ENCODE measurements around the gene AGPAT4. TPM values are rescaled to one million over a fixed set of nuclear protein-coding genes. Genes with fewer than 3 reads are reported as not detected.
A peak's percentile ranks its signal among the peaks of the same experiment; 100 is the strongest.

Gene AGPAT4
- total and polyA plus RNA-seq, 2 experiments from 2014 or later: 10.6 to 11.8 TPM

DNA sequence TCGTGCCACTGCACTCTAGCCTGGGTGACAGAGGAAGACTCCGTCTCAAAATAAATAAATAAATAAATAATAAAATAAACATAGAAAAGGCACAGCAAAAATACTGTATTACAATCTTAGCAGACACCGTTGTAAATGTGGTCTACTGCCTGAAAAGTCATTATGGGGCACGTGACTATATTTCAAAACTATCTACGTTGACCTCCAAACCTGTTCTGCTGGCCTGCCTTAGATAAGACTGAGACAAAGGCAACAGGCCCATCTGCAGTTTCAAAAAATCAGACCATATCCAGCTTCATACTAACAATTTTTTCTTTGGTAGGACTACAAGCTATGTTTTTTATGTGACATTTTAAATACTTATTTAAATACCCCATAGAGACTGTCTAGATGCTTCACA, 59.1 kb downstream of the AGPAT4 start:
- Histone ChIP-seq H3K79me2 (peaks cover 10% of the 10 kb centered on the region), H3K27me3 (no peaks in the 10 kb centered on the region), H3K4me3 (no peak overlapping the region), H3K9me3 (ENCODE audit: low read depth) (no peaks in the 10 kb centered on the region), H3K4me1 (ENCODE audit: insufficient read depth) (no peaks in the 10 kb centered on the region), H3K36me3 (replicated peaks; ENCODE audit: insufficient read depth, low read depth) (peaks cover 5% of the 10 kb centered on the region), H4K20me1 (ENCODE audit: insufficient read depth, poor library complexity, severe bottlenecking) (no peaks in the 10 kb centered on the region), H2AFZ (no peak overlapping the region), H3K27ac (peak overlapping the region; percentile 58), H3K9me2 (replicated peaks; ENCODE audit: insufficient read depth) (no peaks in the 10 kb centered on the region), H3K4me2 (no peak overlapping the region)
- DNase-seq (ENCODE audit: low spot score): no peak
- WGBS (ENCODE audit: low lambda C conversion rate, missing lambda C conversion rate): 87% methylated on average over 5 of the region's 5 CpGs
- TF ChIP-seq EZH2phosphoT487 (IDR thresholded peaks at IDR 0.05; ENCODE audit: low read depth, severe bottlenecking, unreplicated experiment): no peak

GRCh38 chr6:161212902-161213301, 61.0 kb downstream of the AGPAT4 start:
- DNase-seq (ENCODE audit: low spot score): no peak
- no peaks in the 10 kb centered on the region for H3K4me1 ChIP-seq (ENCODE audit: insufficient read depth)
- TF ChIP-seq CTCF (IDR thresholded peaks at IDR 0.05; ENCODE audit: poor library complexity) (no peak), EZH2phosphoT487 (IDR thresholded peaks at IDR 0.05; ENCODE audit: low read depth, severe bottlenecking, unreplicated experiment) (no peak), EZH2 (IDR thresholded peaks at IDR 0.05; ENCODE audit: borderline replicate concordance) (no peak)
- H4K20me1 ChIP-seq (ENCODE audit: insufficient read depth, poor library complexity, severe bottlenecking): no peaks in the 10 kb centered on the region
- no peak overlapping the region for H3K27ac ChIP-seq
- peaks cover 10% of the 10 kb centered on the region for H3K79me2 ChIP-seq
- peaks cover 5% of the 10 kb centered on the region for H3K36me3 ChIP-seq (replicated peaks; ENCODE audit: insufficient read depth, low read depth)
- no peak overlapping the region for H3K4me2 ChIP-seq
- no peaks in the 10 kb centered on the region for H3K9me2 ChIP-seq (replicated peaks; ENCODE audit: insufficient read depth)
- WGBS (ENCODE audit: low lambda C conversion rate, missing lambda C conversion rate): 86% methylated on average over 1 of the region's 1 CpG
- no peaks in the 10 kb centered on the region for H3K27me3 ChIP-seq
- no peak overlapping the region for H2AFZ ChIP-seq
- no peak overlapping the region for H3K4me3 ChIP-seq
- H3K9me3 ChIP-seq (ENCODE audit: low read depth): no peaks in the 10 kb centered on the region

DNA sequence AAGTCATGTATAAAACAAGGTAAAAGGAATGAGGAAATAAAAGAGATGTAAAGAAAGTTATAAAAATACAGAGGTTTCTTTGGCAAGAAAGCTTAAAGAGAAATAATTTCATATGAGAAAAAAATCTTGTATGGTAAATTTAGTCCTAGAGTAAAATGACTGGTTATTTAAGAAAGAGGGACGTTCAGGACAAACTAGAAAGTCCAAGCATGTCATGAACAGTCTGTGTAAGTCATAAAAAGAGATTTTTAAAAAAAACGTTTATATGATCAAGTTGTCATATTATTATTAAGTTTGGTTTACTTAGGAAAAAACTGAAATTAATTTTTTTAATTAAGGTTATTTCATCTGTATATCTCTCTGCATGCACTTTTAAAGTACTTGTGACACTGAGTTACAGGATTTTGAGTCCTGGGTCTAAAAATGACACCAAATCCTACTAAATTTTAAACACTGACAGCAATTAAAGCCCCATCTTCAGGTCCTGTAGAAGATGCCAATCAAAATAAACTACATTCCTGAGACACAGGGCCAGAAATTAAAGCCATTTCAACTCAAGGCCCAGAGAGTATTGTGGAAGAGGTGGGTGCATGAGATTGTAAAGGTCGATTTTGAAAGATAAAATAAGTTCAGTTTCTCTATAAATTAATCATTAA, 62.4 kb downstream of the AGPAT4 start:
- no peak overlapping the region for H3K27ac ChIP-seq
- no peak overlapping the region for H2AFZ ChIP-seq
- peaks cover 5% of the 10 kb centered on the region for H3K36me3 ChIP-seq (replicated peaks; ENCODE audit: insufficient read depth, low read depth)
- H3K27me3 ChIP-seq: no peaks in the 10 kb centered on the region
- H3K79me2 ChIP-seq: peaks cover 10% of the 10 kb centered on the region
- H4K20me1 ChIP-seq (ENCODE audit: insufficient read depth, poor library complexity, severe bottlenecking): no peaks in the 10 kb centered on the region
- H3K9me2 ChIP-seq (replicated peaks; ENCODE audit: insufficient read depth): no peaks in the 10 kb centered on the region
- no peak for DNase-seq (ENCODE audit: low spot score)
- no peaks in the 10 kb centered on the region for H3K4me1 ChIP-seq (ENCODE audit: insufficient read depth)
- no peak overlapping the region for H3K4me3 ChIP-seq
- H3K9me3 ChIP-seq (ENCODE audit: low read depth): no peaks in the 10 kb centered on the region
- WGBS (ENCODE audit: low lambda C conversion rate, missing lambda C conversion rate): 87% methylated on average over 3 of the region's 3 CpGs
- H3K4me2 ChIP-seq: no peak overlapping the region
- TF ChIP-seq EZH2 (IDR thresholded peaks at IDR 0.05; ENCODE audit: borderline replicate concordance) (no peak), CTCF (IDR thresholded peaks at IDR 0.05; ENCODE audit: poor library complexity) (no peak), EZH2phosphoT487 (IDR thresholded peaks at IDR 0.05; ENCODE audit: low read depth, severe bottlenecking, unreplicated experiment) (no peak)

DNA sequence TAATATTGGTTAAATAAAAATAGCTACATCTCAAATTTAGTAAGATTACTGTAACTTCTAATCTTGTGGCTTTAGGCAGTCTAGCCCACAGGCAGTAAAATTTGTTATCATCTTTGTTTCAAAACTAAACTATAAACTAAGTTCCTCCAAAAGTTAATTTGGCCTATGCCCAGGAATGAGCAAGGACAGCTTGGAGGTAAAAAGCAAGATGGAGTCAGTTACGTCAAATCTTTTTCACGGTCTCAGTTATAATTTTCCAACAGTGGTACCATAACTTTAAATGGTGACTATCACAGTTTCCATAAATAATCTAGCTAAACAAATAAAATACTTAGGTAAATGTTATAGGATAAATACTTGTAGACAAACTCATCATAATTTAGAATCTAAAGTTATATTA, 63.0 kb downstream of the AGPAT4 start:
- H3K27me3 ChIP-seq: no peaks in the 10 kb centered on the region
- H3K36me3 ChIP-seq (replicated peaks; ENCODE audit: insufficient read depth, low read depth): peaks cover 5% of the 10 kb centered on the region
- H3K79me2 ChIP-seq: peaks cover 16% of the 10 kb centered on the region
- no peak overlapping the region for H3K27ac ChIP-seq
- H3K4me2 ChIP-seq: no peak overlapping the region
- WGBS (ENCODE audit: low lambda C conversion rate, missing lambda C conversion rate): 100% methylated on average over 2 of the region's 2 CpGs
- no peaks in the 10 kb centered on the region for H3K4me1 ChIP-seq (ENCODE audit: insufficient read depth)
- H4K20me1 ChIP-seq (ENCODE audit: insufficient read depth, poor library complexity, severe bottlenecking): no peaks in the 10 kb centered on the region
- no peak overlapping the region for H2AFZ ChIP-seq
- no peaks in the 10 kb centered on the region for H3K9me3 ChIP-seq (ENCODE audit: low read depth)
- no peaks in the 10 kb centered on the region for H3K9me2 ChIP-seq (replicated peaks; ENCODE audit: insufficient read depth)
- no peak overlapping the region for H3K4me3 ChIP-seq
- TF ChIP-seq CTCF (IDR thresholded peaks at IDR 0.05; ENCODE audit: poor library complexity) (no peak), EZH2 (IDR thresholded peaks at IDR 0.05; ENCODE audit: borderline replicate concordance) (no peak), EZH2phosphoT487 (IDR thresholded peaks at IDR 0.05; ENCODE audit: low read depth, severe bottlenecking, unreplicated experiment) (no peak)
- no peak for DNase-seq (ENCODE audit: low spot score)

All from hepatocyte (in vitro differentiated cells).